GM19324 (cell line): ENCODE results near the gene ITPR1.

ENCODE experiments used
- ATAC-seq: cut with Tn5 transposase; IDR thresholded peaks from one replicate; pipeline ENCODE4 v1.9.1; 2021; ENCODE audit warnings: mild to moderate bottlenecking, moderate library complexity; ENCODE audit not compliant: unreplicated experiment, low FRiP score

Gene ITPR1

DNA sequence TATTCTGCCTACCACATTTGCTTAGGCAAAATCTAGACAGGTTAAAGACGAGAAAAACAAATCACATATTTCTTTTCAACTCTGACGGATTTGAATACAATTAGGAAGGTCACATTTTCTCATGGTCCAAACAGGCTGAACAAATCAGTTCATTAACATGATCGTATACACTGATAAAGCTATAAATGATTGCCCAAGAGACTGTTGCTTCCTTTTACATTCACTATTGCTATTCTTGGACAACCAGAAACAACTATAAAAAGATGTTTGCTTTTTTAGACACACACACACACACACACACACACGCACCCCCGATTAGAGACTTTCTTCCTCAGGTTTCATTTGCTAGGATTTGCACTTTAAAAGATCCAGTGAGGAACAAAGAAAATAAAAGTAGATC is 363.8 kb downstream of the ITPR1 start:
- ATAC-seq: no peak

DNA sequence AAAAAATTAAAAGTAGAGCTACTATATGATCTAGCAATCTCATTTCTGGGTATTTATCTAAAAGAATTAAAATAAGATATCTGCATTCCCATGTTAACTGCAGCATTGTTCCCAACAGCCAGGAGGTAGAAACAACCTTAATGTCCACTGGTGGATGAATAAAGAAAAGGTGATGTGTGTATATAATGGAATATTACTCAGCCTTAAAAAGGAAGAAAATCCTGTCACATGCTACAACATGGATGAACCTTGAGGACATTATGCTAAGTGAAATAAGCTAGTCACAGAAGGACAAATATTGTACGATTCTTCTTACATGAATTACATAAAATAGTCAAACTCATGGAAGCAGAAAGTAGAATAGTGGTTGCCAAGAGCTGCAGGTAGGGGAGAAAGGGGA is 366.6 kb downstream of the ITPR1 start:
- no peak for ATAC-seq

DNA sequence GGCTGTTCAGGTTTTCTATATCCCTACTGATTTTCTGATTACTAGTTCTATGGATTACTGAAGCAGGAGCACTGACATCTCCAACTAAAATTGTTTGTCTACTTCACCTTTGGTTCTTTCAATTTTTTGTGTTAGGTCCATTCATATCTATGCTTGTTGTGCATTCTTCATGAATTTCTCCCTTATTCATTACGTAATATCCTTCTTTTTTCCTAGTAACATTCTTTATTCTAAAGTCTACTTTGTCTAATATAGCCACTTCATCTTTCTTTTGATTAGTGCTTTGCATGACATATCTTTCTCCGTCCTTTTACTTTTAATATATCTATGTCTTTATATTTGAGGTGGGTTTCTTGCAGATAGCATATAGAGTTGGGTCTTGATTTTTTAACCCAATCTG is 369.8 kb downstream of the ITPR1 start:
- ATAC-seq: no peak

DNA sequence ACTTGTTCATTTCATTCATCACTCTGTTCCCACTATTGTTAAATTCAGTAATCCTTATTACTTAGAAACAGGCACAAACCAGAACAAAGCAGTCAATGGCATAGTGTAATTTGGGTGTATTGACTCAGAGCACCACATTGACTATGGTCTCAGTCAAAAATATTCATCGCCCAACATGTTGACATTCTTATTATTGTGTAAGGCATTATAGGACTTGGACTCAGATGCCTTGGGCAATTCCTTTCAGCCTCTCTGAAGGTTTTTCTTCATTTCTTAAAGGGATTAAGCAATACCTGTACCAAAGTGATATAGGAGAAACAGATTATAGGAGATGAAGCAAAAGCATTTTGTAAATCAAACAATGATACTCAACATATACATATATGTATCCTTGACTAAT is 371.4 kb downstream of the ITPR1 start:
- ATAC-seq: no peak

DNA sequence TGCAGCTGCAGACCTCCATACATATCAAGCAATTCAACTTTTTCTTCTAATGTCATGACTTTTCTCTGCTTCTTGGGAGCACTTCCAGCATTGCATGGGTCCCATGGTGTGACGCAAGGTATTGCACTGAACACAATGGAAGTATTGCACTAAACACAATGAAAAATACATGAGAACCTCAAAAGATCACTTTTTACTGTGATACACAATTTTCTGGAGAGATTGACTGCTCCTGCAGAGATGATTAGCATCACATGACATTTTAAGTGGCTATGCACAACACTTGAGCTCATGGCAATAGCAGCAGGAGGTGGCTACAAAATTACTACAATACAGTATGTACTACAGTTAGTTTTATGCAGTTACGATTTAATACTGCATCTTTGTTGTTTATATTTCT is 372.6 kb downstream of the ITPR1 start:
- ATAC-seq: no peak

- no peak for ATAC-seq
These were observed 373.7 kb downstream of the ITPR1 start for GRCh38 chr3:4866866-4867265.

DNA sequence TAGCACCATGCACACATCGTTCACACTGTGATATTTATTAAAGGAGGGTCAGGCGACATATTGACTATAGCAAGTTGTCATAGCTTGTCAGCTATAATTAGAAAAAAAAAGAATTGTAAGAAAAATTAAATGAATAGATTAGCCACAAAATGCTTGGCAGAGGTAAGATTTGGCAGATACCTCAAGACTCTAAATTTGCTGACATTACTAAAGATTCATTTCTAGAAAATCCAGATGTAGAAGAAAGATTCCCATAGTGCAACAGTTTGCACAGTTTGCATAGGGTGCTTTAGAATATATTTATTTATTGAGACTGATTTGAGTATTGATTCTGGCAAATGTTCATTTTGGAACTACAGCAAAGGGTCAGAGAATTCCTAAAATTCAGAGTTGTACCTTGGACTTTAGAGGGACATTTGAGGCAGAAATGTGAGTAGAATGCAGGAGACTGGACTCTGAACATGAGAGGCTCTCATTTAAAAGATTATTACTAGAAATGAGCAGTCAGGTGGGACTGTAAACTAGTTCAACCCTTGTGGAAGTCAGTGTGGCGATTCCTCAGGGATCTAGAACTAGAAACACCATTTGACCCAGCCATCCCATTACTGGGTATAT is 384.1 kb downstream of the ITPR1 start:
- no peak for ATAC-seq

DNA sequence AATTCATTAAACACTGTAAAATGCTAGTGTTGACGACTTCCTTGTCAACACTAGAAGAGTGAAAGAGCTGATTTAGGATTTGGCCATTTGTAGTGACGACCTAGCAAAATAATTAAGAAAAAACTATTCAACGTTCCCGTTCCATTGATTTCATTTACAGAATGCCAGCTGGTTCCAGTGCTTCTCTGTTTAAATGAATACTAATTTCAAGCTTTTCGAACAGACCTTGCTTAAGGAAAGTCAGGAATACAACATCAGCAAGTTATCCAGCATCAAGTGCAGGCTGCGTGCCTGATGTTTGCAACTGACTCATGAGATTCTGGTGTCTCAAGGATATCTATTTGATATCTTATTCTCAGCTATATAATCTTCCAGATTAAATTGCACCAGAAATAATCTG is 387.7 kb downstream of the ITPR1 start:
- no peak for ATAC-seq

DNA sequence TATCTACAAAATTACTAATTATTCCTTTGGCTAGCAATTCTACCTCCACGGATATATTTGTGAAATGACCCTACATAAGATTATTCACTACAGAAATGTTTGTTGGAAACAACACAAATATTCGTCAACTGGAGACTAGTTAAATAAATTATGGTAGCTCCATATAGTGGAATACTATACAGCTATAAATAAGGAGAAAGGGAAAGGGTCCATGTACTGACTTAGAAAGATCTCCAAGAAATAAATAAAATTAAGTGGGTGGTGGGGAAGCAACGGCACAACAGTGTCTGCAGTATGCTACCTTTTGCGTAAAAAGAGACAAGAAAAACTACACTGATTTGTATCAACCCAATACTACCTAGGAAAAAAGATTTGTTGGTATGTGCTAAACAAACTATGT is 389.4 kb downstream of the ITPR1 start:
- no peak for ATAC-seq

DNA sequence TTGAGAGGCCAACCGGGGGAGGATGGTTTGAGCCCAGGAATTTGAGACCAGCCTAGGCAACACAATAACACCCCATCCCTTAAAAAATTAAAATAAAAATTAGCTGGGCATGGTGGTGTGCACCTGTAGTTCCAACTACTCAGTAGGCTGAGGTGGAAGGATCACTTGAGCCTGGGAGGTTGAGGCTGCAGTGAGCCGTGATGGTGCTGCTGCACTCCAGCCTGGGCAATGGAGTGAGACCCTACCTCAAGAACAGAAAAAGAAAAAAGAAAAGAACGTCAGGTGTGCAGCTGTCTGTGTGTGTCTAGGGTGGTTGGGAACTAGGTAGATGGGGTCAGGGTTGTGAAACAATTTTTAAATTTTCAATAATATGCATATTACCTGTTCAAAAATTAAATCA is 389.9 kb downstream of the ITPR1 start:
- ATAC-seq: no peak

- no peak for ATAC-seq
These were observed 391.7 kb downstream of the ITPR1 start for GRCh38 chr3:4884888-4885287.

GRCh38 chr3:4885316-4885715 is 392.2 kb downstream of the ITPR1 start:
- ATAC-seq: no peak

GRCh38 chr3:4886448-4886847 is 393.3 kb downstream of the ITPR1 start:
- ATAC-seq: no peak

DNA sequence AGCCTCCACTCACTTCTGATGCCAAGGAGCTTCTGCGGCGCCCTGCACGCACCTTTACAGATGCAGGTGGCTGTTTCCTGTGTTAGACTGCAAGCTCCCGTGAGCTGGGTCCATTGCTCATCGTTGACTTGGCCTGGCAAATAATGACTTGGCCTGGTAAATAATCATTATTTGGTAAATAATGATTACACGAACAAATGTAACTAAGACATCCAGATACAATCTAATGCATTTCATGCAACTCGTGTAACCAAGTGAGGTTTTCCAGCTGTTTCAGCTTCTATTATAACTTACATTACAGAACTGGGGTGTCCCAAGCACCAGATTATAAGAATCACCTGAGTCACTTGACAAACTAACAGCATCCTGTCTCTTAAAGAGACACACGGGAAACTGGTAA is 394.0 kb downstream of the ITPR1 start:
- ATAC-seq: no peak

- ATAC-seq: no peak
These were observed 396.0 kb downstream of the ITPR1 start for GRCh38 chr3:4888913-4889846.

DNA sequence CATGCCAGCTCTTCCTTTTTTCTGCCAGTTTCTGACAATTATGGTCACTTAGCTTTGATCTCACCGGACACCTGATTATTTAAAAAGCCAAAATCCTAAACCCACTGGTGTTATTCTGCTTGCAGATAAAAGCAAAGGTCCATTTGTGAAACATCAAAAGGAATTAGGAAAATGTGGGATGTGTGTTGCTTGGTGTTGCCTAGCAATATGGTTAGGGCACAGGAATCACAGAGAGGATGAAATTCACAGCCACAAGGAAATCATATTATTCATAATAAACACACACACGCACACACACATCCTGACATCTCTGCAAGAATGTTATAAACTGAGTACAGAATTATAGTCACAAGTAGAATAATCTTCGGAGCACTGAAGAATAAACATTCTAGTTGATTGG is 396.7 kb downstream of the ITPR1 start:
- no peak for ATAC-seq

DNA sequence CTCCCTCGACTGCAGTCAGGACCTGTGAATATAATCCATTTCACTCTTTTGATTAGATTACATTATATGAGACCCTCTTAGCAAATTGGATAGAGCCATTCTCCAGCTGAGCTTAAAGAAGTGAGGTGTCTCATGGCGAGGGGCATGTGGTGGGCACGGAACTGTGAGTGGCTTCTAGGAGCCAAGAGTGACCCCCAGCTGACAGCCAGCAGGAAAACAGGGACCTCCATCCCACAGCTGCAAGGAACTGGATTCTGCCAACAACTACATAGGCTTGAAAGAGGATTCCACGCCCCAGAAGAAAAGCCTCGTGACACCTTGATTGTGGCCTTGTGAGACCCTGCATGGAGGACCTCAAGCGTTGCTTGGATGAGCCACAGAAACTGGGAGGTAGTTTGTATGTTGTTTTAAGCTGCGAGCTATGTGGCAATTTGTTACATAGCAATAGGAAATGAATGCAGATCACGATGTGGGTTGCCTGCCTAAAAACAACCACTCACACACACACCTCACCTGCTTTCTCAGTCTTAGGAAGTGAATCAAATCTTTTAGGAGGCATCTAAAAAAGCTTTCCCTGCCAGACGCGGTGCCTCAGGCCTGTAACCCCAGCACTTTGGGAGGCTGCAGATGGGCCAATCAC is 401.9 kb downstream of the ITPR1 start:
- no peak for ATAC-seq

DNA sequence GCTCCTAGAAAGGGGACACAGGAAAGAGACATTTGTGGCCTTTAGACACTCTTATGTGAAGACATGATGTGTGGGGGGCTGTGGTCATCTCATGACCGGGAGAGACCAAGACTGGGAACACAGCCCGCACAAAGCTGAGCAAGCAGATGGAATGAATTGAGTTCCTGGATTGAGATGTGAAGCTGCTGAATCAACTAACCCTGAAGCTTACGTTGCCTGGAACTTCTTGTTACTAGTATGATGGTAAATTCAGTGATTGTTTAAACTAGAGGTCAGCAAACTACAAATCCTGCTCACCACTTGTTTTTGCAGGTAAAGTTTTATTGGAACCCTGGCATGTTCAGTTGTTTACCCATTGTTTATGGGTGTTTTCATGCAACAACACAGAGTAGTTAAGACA is 402.7 kb downstream of the ITPR1 start:
- ATAC-seq: no peak
